GM10266 (cell line): ENCODE results near the gene ACTL9.

Experiments used
- DNase-seq: peaks from one replicate; pipeline ENCODE4 v3.0.0; 2012; ENCODE audit errors: extremely low spot score
- TF ChIP-seq, protein P1 (sequence below): IDR thresholded peaks from 2 replicates; pipeline ENCODE4 v1.5.1; 2012; ENCODE audit warnings: mild to moderate bottlenecking, low read depth; ENCODE audit not compliant: control insufficient read depth, insufficient read depth; ENCODE audit errors: missing control alignments

ACTL9 gene

DNA sequence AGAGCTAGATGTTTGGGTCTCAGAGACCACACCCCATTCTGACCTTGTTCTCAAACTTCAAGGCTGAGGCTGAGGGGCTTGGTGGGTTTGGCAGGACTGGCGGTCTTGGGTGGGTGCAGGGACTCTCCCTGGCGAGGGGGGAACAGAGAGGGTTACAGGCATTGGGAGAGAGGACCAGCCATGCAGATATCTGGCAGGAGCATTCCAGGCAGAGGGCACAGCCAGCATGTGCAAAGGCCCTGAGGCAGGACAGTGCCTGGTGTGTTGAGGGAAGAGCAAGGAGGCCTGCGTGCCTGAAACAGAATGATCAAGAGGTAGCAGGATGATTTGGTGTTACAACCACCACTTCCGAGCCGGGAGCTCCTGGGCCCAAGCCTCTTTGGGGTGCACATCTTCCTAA is 40.7 kb downstream of the ACTL9 start:
- no peak for DNase-seq
- TF ChIP-seq, protein P1, sequence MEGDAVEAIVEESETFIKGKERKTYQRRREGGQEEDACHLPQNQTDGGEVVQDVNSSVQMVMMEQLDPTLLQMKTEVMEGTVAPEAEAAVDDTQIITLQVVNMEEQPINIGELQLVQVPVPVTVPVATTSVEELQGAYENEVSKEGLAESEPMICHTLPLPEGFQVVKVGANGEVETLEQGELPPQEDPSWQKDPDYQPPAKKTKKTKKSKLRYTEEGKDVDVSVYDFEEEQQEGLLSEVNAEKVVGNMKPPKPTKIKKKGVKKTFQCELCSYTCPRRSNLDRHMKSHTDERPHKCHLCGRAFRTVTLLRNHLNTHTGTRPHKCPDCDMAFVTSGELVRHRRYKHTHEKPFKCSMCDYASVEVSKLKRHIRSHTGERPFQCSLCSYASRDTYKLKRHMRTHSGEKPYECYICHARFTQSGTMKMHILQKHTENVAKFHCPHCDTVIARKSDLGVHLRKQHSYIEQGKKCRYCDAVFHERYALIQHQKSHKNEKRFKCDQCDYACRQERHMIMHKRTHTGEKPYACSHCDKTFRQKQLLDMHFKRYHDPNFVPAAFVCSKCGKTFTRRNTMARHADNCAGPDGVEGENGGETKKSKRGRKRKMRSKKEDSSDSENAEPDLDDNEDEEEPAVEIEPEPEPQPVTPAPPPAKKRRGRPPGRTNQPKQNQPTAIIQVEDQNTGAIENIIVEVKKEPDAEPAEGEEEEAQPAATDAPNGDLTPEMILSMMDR: no peak

DNA sequence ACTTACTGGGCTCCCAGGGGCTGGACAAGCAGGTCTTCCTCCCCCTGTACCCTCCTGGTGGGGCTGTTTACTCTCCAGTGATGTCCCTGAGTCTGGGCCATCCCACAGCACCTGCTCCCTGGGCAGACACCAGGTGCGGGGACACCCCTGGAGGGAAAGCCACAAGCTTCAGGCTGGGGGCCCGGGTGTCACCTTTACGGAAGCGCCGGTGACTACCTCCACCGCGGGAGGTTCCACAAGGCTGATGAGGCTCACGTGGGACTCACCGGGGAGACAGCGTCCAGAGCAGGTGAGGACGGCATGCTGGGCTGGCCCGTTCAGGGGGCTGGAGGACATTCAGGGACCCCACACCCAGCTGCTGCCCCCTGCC is 43.3 kb downstream of the ACTL9 start:
- TF ChIP-seq, protein P1: no peak
- DNase-seq: no peak

DNA sequence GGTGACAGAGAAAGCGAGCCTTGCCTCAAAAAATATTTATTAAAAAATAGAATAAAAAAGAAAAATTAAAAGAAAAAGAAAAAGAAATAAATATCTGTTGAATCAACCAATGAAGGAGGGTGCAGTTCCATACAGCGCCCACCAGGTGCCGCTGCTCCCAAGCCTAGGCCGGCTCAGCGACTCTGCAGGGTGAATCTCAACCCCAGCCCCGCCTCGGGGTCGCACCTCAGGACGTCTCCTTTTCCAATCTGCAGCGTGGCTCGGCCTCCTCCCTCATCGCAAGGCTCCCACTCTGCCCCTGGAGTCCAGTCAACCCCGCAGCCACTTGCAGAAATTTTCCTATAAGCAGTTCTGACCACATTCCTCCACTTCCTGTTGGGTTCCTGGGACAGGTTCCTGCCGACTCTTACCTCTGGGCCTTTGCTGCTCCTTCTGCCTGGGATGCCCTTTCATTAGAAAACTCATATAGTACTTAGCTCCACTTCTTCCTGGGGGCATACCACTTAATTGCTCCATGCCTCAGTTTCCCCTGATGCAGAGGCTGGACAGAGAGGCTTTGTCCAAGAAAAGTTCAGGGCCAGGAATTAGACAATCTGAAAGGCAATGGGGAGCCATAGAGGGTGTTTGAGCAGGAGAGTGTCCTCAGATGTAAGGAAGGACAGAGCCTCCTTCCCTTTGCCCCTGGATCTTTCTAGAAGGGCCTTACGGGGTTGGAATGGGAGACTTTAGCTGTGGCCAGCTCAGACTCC is 43.8 kb downstream of the ACTL9 start:
- TF ChIP-seq, protein P1: peak; percentile 95
- peak; percentile 71 for DNase-seq

DNA sequence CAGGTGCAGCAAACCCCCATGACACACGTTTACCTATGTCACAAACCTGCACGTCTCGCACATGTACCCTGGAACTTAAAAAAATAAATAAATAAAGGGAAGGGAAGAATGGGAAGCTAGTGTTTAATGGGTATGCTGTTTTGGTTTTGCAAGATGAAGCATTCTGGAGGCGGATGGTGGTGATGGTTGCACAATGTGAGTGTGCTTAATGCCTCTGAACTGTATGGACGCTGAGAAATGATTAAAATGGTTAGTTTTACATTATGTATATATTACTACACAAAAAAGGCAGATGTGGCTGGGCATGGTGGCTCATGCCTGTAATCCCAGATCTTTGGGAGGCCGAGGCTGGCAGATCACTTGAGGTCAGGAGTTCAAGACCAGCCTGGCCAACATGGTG is 50.4 kb downstream of the ACTL9 start:
- TF ChIP-seq, protein P1: no peak
- no peak for DNase-seq
